ENCODE data around the gene NCKAP5L.

GRCh38 chr12:49843411-49843810 lies 15.2 kb upstream of the NCKAP5L start:
- TF ChIP-seq REST (IDR thresholded peaks at IDR 0.05; ENCODE audit: insufficient read depth in 1 of 2, low read depth in 2 of 2, low read length in 2 of 2) (no peak), TAF1 (IDR thresholded peaks at IDR 0.05; ENCODE audit: borderline replicate concordance, insufficient read depth, low read length) (no peak), SIN3A (IDR thresholded peaks at IDR 0.05; ENCODE audit: borderline replicate concordance, insufficient read depth, low read length) (no peak), POLR2AphosphoS5 (IDR thresholded peaks at IDR 0.05; ENCODE audit: low read depth, low read length) (no peak)
